ENCODE measurements around the gene HLA-DMB. TPM values are rescaled to one million over a fixed set of nuclear protein-coding genes. Genes with fewer than 3 reads are reported as not detected.

HLA-DMB gene
- total and polyA plus RNA-seq, 5 experiments from 2014 or later, result 10.8 to 23.5 (median 22.5) TPM

- H3K9me3 Mint-ChIP-seq, result no peaks in the 10 kb centered on the region
- peaks cover 5 to 23% (median 10%) of the 10 kb centered on the region in 4 donors for H3K4me1 Mint-ChIP-seq
- no peak overlapping the region for H3K4me3 Mint-ChIP-seq
- H3K36me3 Mint-ChIP-seq, result no peaks in the 10 kb centered on the region
- H3K27me3 Mint-ChIP-seq, result no peaks in the 10 kb centered on the region
- no peak for DNase-seq
- no peak overlapping the region for H3K27ac Mint-ChIP-seq
- no peak for ATAC-seq
- POLR2A ChIA-PET, result interaction anchor here (0.8 kb wide), 1 partner anchor 64 kb away, joined by 3 read pairs; the partner anchor contains the start of gene HLA-DMA
Measured at GRCh38 chr6:32889533-32889932, 51.3 kb downstream of the HLA-DMB start.

DNA sequence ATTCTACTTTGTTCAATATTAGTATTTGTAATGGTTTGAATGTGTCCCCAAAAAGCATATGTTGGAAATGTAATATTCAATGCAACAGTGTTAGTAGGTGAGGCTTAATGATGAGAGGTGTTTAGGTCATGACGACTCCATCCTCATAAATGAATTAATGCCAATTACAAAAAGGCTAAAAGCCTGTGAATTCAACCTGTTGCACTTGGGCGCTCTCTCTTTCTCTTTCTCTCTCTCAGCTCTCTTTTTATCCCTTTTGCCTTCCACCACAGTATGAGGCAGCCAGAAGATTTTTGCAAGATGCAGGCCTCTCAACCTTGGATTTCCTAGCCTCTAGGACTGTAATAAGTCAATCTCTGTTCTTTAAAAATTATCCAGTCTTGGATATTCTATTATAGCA is 52.3 kb downstream of the HLA-DMB start:
- no peak for ATAC-seq
- POLR2A ChIA-PET, result no interaction called here
- no peaks in the 10 kb centered on the region for H3K9me3 Mint-ChIP-seq
- DNase-seq, result no peak
- H3K27me3 Mint-ChIP-seq, result no peaks in the 10 kb centered on the region
- H3K27ac Mint-ChIP-seq, result peak overlapping the region in 1 of 10 donors; percentile 33
- no peak overlapping the region for H3K4me3 Mint-ChIP-seq
- H3K4me1 Mint-ChIP-seq, result peaks cover 5 to 16% (median 5%) of the 10 kb centered on the region in 4 donors
- no peaks in the 10 kb centered on the region for H3K36me3 Mint-ChIP-seq

DNA sequence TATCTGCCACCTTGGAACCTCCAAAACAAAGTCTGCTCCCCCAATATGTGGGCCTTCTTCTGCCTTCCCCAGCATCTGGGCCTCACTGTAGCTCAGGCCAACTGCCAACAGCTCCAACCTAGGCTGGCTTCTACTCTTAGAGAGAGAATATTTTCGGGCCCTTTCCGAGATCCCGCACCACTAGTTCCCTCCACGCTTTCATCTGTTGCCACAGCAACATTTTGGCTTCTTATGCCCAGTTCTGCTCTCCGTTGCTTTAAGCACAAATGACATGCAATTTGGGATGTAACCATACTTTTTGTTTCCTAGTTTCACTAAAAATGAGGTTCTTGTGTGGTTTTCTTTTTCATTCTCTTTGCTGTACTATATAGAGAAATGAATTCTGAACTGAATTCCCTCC is 53.2 kb downstream of the HLA-DMB start:
- Mint-ChIP-seq H3K36me3 (no peaks in the 10 kb centered on the region), H3K9me3 (no peaks in the 10 kb centered on the region), H3K4me3 (no peak overlapping the region), H3K4me1 (peaks cover 0 to 10% (median 1%) of the 10 kb centered on the region in 4 donors), H3K27me3 (no peaks in the 10 kb centered on the region), H3K27ac (no peak overlapping the region)
- POLR2A ChIA-PET, result no interaction called here
- DNase-seq (no peak), ATAC-seq (no peak)

DNA sequence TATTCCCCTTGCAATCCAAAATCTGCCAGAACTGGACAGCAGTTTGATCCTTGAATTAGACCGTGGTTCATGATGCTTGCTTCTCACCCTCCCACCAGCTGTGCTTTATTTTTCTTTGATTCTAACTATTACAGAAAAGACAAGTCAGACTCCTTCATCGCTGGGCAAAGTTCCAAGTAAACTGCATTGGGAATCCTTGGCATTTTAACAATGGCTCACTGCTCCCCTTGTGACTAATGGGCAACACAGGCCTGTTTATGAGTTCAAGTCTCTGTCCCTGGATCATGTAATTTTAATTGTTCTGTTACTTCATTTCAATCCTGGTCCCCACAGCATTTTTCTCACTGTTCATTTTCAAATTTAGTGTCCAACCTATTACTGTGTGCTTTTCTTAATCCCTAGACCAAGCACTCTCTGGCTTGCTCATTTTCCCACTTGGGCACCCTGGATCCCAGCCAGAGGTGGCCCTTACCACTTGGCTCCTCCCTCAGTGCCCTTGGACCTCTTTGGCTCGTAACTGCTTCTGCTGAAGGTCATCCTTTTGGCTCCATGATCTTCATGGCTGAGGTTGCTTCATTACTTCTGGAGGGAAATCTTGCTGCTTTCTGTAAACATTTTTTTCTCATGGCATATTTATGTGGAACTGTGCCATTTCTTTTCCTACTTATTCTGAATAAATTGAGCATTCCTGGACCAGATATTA is 54.0 kb downstream of the HLA-DMB start:
- H3K9me3 Mint-ChIP-seq, result no peaks in the 10 kb centered on the region
- H3K27ac Mint-ChIP-seq, result peak overlapping the region in 3 of 10 donors; percentile 2 to 47 (median 19)
- no peak overlapping the region for H3K4me3 Mint-ChIP-seq
- H3K27me3 Mint-ChIP-seq, result no peaks in the 10 kb centered on the region
- POLR2A ChIA-PET, result interaction anchor here (1.3 to 2.3 kb wide), 3 partner anchors 7 to 98 kb away, joined by 6 to 10 read pairs (median 7); no protein-coding TSS in a partner anchor
- DNase-seq (no peak), ATAC-seq (no peak)
- no peaks in the 10 kb centered on the region for H3K36me3 Mint-ChIP-seq
- peaks cover 0 to 8% (median 2%) of the 10 kb centered on the region in 4 donors for H3K4me1 Mint-ChIP-seq

DNA sequence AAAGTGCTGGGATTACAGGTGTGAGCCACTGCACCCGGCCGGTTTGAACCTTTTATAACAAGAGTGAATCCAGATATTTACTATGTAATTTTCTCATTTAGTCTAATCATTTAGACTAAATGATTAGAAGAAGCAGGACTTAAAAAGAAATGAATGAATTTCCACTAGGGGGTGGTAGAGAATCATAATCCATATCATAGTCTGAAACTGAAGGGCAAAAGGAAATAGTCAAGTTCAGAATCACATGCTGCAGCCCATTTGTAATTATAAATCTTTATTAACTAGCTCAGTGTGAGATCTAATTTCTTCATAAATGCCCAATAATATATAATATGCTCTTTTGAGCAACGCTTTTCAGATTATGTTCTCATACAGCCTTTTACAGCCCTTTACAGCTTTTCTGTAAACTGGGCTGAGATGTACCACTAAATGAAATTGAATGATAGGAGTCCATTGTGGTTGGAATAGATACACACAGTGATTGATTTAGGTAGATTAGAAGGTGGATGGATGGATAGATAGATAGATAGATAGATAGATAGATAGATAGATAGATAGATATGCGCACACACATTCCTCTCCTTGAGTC is 55.0 kb downstream of the HLA-DMB start:
- Mint-ChIP-seq H3K4me1 (peaks cover 0 to 5% (median 2%) of the 10 kb centered on the region in 4 donors), H3K27ac (peak overlapping the region in 1 of 10 donors; percentile 58), H3K27me3 (no peaks in the 10 kb centered on the region), H3K9me3 (no peaks in the 10 kb centered on the region), H3K36me3 (peaks cover 0 to 8% (median 1%) of the 10 kb centered on the region in 3 donors), H3K4me3 (no peak overlapping the region)
- POLR2A ChIA-PET, result interaction anchor here (0.6 to 2.3 kb wide), 4 partner anchors 8 to 362 kb away, joined by 3 to 10 read pairs (median 6); no protein-coding TSS in a partner anchor
- ATAC-seq, result peak; percentile 61 to 67
- peak in 3 of 10 donors; percentile 74 to 78 (median 76) for DNase-seq

Other genes starting within 250 kb of the HLA-DMB start
- gene HLA-DQA2, start 199.6 kb downstream of the HLA-DMB start, total RNA-seq, result 1 to 10 TPM; 1.1 to 1.6 TPM
- gene HLA-DQA2, start 199.6 kb downstream of the HLA-DMB start, polyA plus RNA-seq, result 1 to 10 TPM in 1 of 3 donors, not detected in 2; 2.8 TPM
- gene HLA-DQB2, start 177.5 kb downstream of the HLA-DMB start, total RNA-seq, result 1 to 10 TPM in 1 of 2 experiments, under 1 TPM in 1; 0.74 to 1.2 TPM
- 1 to 10 TPM in 1 of 3 donors, under 1 TPM in 1, not detected in 1; 0.91 to 2.2 TPM for gene HLA-DQB2, start 177.5 kb downstream of the HLA-DMB start, polyA plus RNA-seq
- 1 to 10 TPM; 3.9 to 5.6 TPM for gene HLA-DOB, start 124.0 kb downstream of the HLA-DMB start, total RNA-seq
- under 1 TPM in 2 of 3 donors, not detected in 1; 0.43 to 0.75 TPM for gene HLA-DOB, start 124.0 kb downstream of the HLA-DMB start, polyA plus RNA-seq
- 100 to 1,000 TPM in 1 of 2 experiments, 10 to 100 TPM in 1; 96.2 to 117 TPM for gene TAP2, start 102.3 kb downstream of the HLA-DMB start, total RNA-seq
- gene TAP2, start 102.3 kb downstream of the HLA-DMB start, polyA plus RNA-seq, result 10 to 100 TPM; 24.2 to 36.6 (median 25.3) TPM
- gene PSMB8, start 97.0 kb downstream of the HLA-DMB start, total RNA-seq, result 100 to 1,000 TPM; 133 to 138 TPM
- gene PSMB8, start 97.0 kb downstream of the HLA-DMB start, polyA plus RNA-seq, result 100 to 1,000 TPM; 350 to 386 (median 386) TPM
- 100 to 1,000 TPM; 113 TPM for gene TAP1, start 87.3 kb downstream of the HLA-DMB start, total RNA-seq
- gene TAP1, start 87.3 kb downstream of the HLA-DMB start, polyA plus RNA-seq, result 100 to 1,000 TPM; 197 to 283 (median 230) TPM
- gene PSMB9, start 86.8 kb downstream of the HLA-DMB start, total RNA-seq, result 100 to 1,000 TPM; 102 to 104 TPM
- gene PSMB9, start 86.8 kb downstream of the HLA-DMB start, polyA plus RNA-seq, result 100 to 1,000 TPM; 402 to 432 (median 424) TPM
- 10 to 100 TPM; 38.7 to 39.7 TPM for gene HLA-DMA, start 12.1 kb upstream of the HLA-DMB start, total RNA-seq
- 10 to 100 TPM; 23.7 to 37.4 (median 26.9) TPM for gene HLA-DMA, start 12.1 kb upstream of the HLA-DMB start, polyA plus RNA-seq
- gene BRD2, start 27.6 kb upstream of the HLA-DMB start, total RNA-seq, result 100 to 1,000 TPM; 454 to 455 TPM
- 10 to 100 TPM; 24.5 to 72.8 (median 29.8) TPM for gene BRD2, start 27.6 kb upstream of the HLA-DMB start, polyA plus RNA-seq
- gene HLA-DOA, start 68.6 kb upstream of the HLA-DMB start, total RNA-seq, result 10 to 100 TPM; 50.7 to 51.7 TPM
- 10 to 100 TPM; 26.4 to 61.0 (median 33.2) TPM for gene HLA-DOA, start 68.6 kb upstream of the HLA-DMB start, polyA plus RNA-seq
- 10 to 100 TPM; 32.6 to 35.9 TPM for gene HLA-DPA1, start 132.6 kb upstream of the HLA-DMB start, total RNA-seq
- 100 to 1,000 TPM in 1 of 3 donors, 10 to 100 TPM in 2; 19.5 to 121 (median 77.1) TPM for gene HLA-DPA1, start 132.6 kb upstream of the HLA-DMB start, polyA plus RNA-seq
- 10 to 100 TPM; 42.8 to 44.0 TPM for gene HLA-DPB1, start 135.0 kb upstream of the HLA-DMB start, total RNA-seq
- gene HLA-DPB1, start 135.0 kb upstream of the HLA-DMB start, polyA plus RNA-seq, result 100 to 1,000 TPM in 2 of 3 donors, 10 to 100 TPM in 1; 62.2 to 228 (median 186) TPM

Measured in naive thymus-derived CD8-positive, alpha-beta T cell (primary cell).